Chondrocyte (in vitro differentiated cells): ENCODE data around the gene GGT6. TPM values are rescaled to one million over a fixed set of nuclear protein-coding genes. Genes with fewer than 3 reads are reported as not detected.
"Not testable (repeated sequence)": the region's sequence is repeated elsewhere in the genome, so short reads cannot be mapped to it uniquely, and the experiment has no call there.

ENCODE experiments used
- DNase-seq: peaks from one replicate; pipeline ENCODE4 v3.0.0; 2021; ENCODE audit warnings: mixed read lengths, low spot score
- H3K27ac Mint-ChIP-seq: one replicate; pipeline ENCODE4 v1.8.0; 2021; ENCODE audit warnings: mild to moderate bottlenecking, moderate library complexity, mixed read lengths; ENCODE audit not compliant: unreplicated experiment
- H3K27me3 Mint-ChIP-seq: 2 replicates; pipeline ENCODE4 v1.8.0; 2021; ENCODE audit warnings: low read depth, mixed read lengths
- H3K36me3 Mint-ChIP-seq: 2 replicates; pipeline ENCODE4 v1.8.0; 2021; ENCODE audit warnings: low read depth, mixed read lengths
- H3K4me1 Mint-ChIP-seq: 2 replicates; pipeline ENCODE4 v1.8.0; 2021; ENCODE audit warnings: low read depth, mild to moderate bottlenecking, mixed read lengths
- H3K4me3 Mint-ChIP-seq: one replicate; pipeline ENCODE4 v1.8.0; 2021; ENCODE audit warnings: mild to moderate bottlenecking, moderate library complexity, mixed read lengths; ENCODE audit not compliant: unreplicated experiment
- H3K9me3 Mint-ChIP-seq: 2 replicates; pipeline ENCODE4 v1.8.0; 2021; ENCODE audit warnings: low read depth, mixed read lengths
- CTCF ChIP-seq: fragments of 200-600 bp; sonication (generic); IDR thresholded peaks from 2 replicates; pipeline ENCODE4 v1.5.0; 2021; ENCODE audit warnings: antibody characterized with exemption, mild to moderate bottlenecking, moderate library complexity
- total RNA-seq: library from RNA; stranded (reverse); gene quantifications from 3 replicates; pipeline ENCODE4 v1.2.1, GENCODE V29; 2021

Gene GGT6
- total RNA-seq, 1 donor from 2014 or later, result not detected

- Mint-ChIP-seq H3K27me3 (peaks cover 43% of the 10 kb centered on the region), H3K27ac (no peak overlapping the region), H3K9me3 (no peaks in the 10 kb centered on the region), H3K4me3 (no peak overlapping the region), H3K4me1 (peaks cover 4% of the 10 kb centered on the region), H3K36me3 (no peaks in the 10 kb centered on the region)
- no peak for DNase-seq
- TF ChIP-seq CTCF, result no peak
Measured at GRCh38 chr17:4583206-4583605, 22.8 kb upstream of the GGT6 start.

- Mint-ChIP-seq H3K36me3 (no peaks in the 10 kb centered on the region), H3K4me3 (no peak overlapping the region), H3K9me3 (no peaks in the 10 kb centered on the region), H3K27me3 (peaks cover 43% of the 10 kb centered on the region), H3K27ac (no peak overlapping the region), H3K4me1 (peaks cover 4% of the 10 kb centered on the region)
- no peak for DNase-seq
- TF ChIP-seq CTCF, result no peak
Measured at GRCh38 chr17:4582691-4583090, 22.3 kb upstream of the GGT6 start.

GRCh38 chr17:4582101-4582501 is 21.7 kb upstream of the GGT6 start:
- peaks cover 43% of the 10 kb centered on the region for H3K27me3 Mint-ChIP-seq
- no peak for TF ChIP-seq CTCF
- H3K27ac Mint-ChIP-seq, result no peak overlapping the region
- no peak overlapping the region for H3K4me3 Mint-ChIP-seq
- H3K36me3 Mint-ChIP-seq, result no peaks in the 10 kb centered on the region
- H3K4me1 Mint-ChIP-seq, result peaks cover 5% of the 10 kb centered on the region
- H3K9me3 Mint-ChIP-seq, result no peaks in the 10 kb centered on the region
- no peak for DNase-seq

GRCh38 chr17:4580291-4580690 is 19.9 kb upstream of the GGT6 start:
- no peak for TF ChIP-seq CTCF
- Mint-ChIP-seq H3K36me3 (no peaks in the 10 kb centered on the region), H3K27me3 (peaks cover 33% of the 10 kb centered on the region), H3K9me3 (no peaks in the 10 kb centered on the region), H3K4me1 (peaks cover 13% of the 10 kb centered on the region), H3K4me3 (no peak overlapping the region), H3K27ac (no peak overlapping the region)
- no peak for DNase-seq

- Mint-ChIP-seq H3K4me1 (peaks cover 13% of the 10 kb centered on the region), H3K27ac (no peak overlapping the region), H3K9me3 (no peaks in the 10 kb centered on the region), H3K27me3 (peaks cover 29% of the 10 kb centered on the region), H3K4me3 (no peak overlapping the region), H3K36me3 (no peaks in the 10 kb centered on the region)
- no peak for DNase-seq
- TF ChIP-seq CTCF, result no peak
Measured at GRCh38 chr17:4579678-4580077, 19.3 kb upstream of the GGT6 start.

- not testable (repeated sequence) for H3K27ac Mint-ChIP-seq, H3K4me3 Mint-ChIP-seq, H3K36me3 Mint-ChIP-seq, DNase-seq, H3K9me3 Mint-ChIP-seq, H3K4me1 Mint-ChIP-seq
- H3K27me3 Mint-ChIP-seq, result peaks cover 23% of the 10 kb centered on the region
Measured at GRCh38 chr17:4578349-4578748, 18.0 kb upstream of the GGT6 start.
